Liver (tissue), 9 donors: ENCODE data around the gene CHAT. TPM values are rescaled to one million over a fixed set of nuclear protein-coding genes. Genes with fewer than 3 reads are reported as not detected.

ENCODE experiments used
- DNase-seq: peaks from one replicate; pipeline ENCODE4 v3.0.0-alpha.2; 2017; ENCODE audit warnings: low spot score
- H3K27ac ChIP-seq, 2 donors: one replicate each; pipeline ENCODE4 v1.7.0; 2013; ENCODE audit warnings: inconsistent platforms in 2 of 2, low read length in 2 of 2, control low read depth in 1 of 2, low read depth in 1 of 2, mild to moderate bottlenecking in 1 of 2
- H3K27me3 ChIP-seq, 4 donors: one replicate each; pipeline versions ENCODE4 v1.6.1 to v1.7.0; 2013; ENCODE audit warnings: low read length in 3 of 4, inconsistent platforms in 1 of 4, mild to moderate bottlenecking in 1 of 4, moderate library complexity in 1 of 4; ENCODE audit not compliant: control insufficient read depth in 4 of 4, insufficient read depth in 4 of 4
- H3K36me3 ChIP-seq, 4 donors: one replicate each; pipeline versions ENCODE4 v1.6.1 to v1.7.0; 2013; ENCODE audit warnings: low read length in 3 of 4, mild to moderate bottlenecking in 3 of 4, low read depth in 1 of 4, moderate library complexity in 1 of 4; ENCODE audit not compliant: control insufficient read depth in 4 of 4, insufficient read depth in 3 of 4
- H3K4me1 ChIP-seq, 4 donors: one replicate each; pipeline versions ENCODE4 v1.6.1 to v1.7.0; 2013; ENCODE audit warnings: low read length in 3 of 4, mild to moderate bottlenecking in 3 of 4, moderate library complexity in 1 of 4; ENCODE audit not compliant: control insufficient read depth in 4 of 4, insufficient read depth in 4 of 4
- H3K4me3 ChIP-seq, 3 donors: one replicate each; pipeline versions ENCODE4 v1.6.1 to v1.7.0; 2013; ENCODE audit warnings: low read length in 3 of 3, control low read depth in 1 of 3, low read depth in 1 of 3, mild to moderate bottlenecking in 1 of 3
- H3K9ac ChIP-seq, 2 donors: one replicate each; pipeline ENCODE4 v1.7.0; 2013; ENCODE audit warnings: low read length in 2 of 2, mild to moderate bottlenecking in 2 of 2, moderate library complexity in 2 of 2, control low read depth in 1 of 2, low read depth in 1 of 2
- H3K9me3 ChIP-seq, 4 donors: one replicate each; pipeline versions ENCODE4 v1.6.1 to v1.7.0; 2013; ENCODE audit warnings: low read length in 3 of 4; ENCODE audit not compliant: control insufficient read depth in 4 of 4
- ATF3 ChIP-seq: IDR thresholded peaks from 2 replicates; pipeline ENCODE4 v1.6.1; 2016; ENCODE audit warnings: antibody characterized with exemption
- CTCF ChIP-seq: fragments of 150-350 bp; IDR thresholded peaks from 2 replicates; pipeline ENCODE4 v1.5.1; 2017; ENCODE audit warnings: improper control_type of control experiment, low read depth, low read length; ENCODE audit not compliant: missing input control
- EGR1 ChIP-seq, 2 donors: IDR thresholded peaks; 2 replicates each; pipeline ENCODE4 v1.6.1; 2016 to 2018; ENCODE audit warnings: antibody characterized with exemption in 2 of 2, low read depth in 2 of 2
- FOXA1 ChIP-seq: IDR thresholded peaks from 2 replicates; pipeline ENCODE4 v1.6.1; 2016; ENCODE audit warnings: antibody characterized with exemption
- FOXA2 ChIP-seq: IDR thresholded peaks from 2 replicates; pipeline ENCODE4 v1.6.1; 2016; ENCODE audit warnings: antibody characterized with exemption
- GABPA ChIP-seq, 2 donors: IDR thresholded peaks in 1 of 2; conservative IDR thresholded peaks in 1 of 2; 2 replicates each; pipeline ENCODE4 v1.6.1; 2016; ENCODE audit warnings: antibody characterized with exemption in 2 of 2, mild to moderate bottlenecking in 1 of 2, moderate library complexity in 1 of 2
- HNF4A ChIP-seq, 2 donors: conservative IDR thresholded peaks; 2 replicates each; pipeline ENCODE4 v1.6.1; 2016; ENCODE audit warnings: antibody characterized with exemption in 2 of 2, mild to moderate bottlenecking in 2 of 2
- HNF4G ChIP-seq: IDR thresholded peaks from 2 replicates; pipeline ENCODE4 v1.6.1; 2016; ENCODE audit warnings: antibody characterized with exemption
- JUND ChIP-seq, 2 donors: IDR thresholded peaks; 2 replicates each; pipeline ENCODE4 v1.6.1; 2016; ENCODE audit warnings: antibody characterized with exemption in 2 of 2
- MAX ChIP-seq: IDR thresholded peaks from 2 replicates; pipeline ENCODE4 v1.6.1; 2016; ENCODE audit warnings: antibody characterized with exemption
- NR2F2 ChIP-seq: IDR thresholded peaks from 2 replicates; pipeline ENCODE4 v1.6.1; 2016; ENCODE audit warnings: antibody characterized with exemption
- RAD21 ChIP-seq, 2 donors: IDR thresholded peaks; 2 replicates each; pipeline ENCODE4 v1.6.1; 2016; ENCODE audit warnings: antibody characterized with exemption in 2 of 2, mild to moderate bottlenecking in 2 of 2
- REST ChIP-seq: IDR thresholded peaks from 2 replicates; pipeline ENCODE4 v1.6.1; 2016; ENCODE audit warnings: antibody characterized with exemption, mild to moderate bottlenecking
- RXRA ChIP-seq, 2 donors: IDR thresholded peaks; 2 replicates each; pipeline ENCODE4 v1.6.1; 2017 to 2018; ENCODE audit warnings: antibody characterized with exemption in 2 of 2, mild to moderate bottlenecking in 1 of 2
- SP1 ChIP-seq: IDR thresholded peaks from 2 replicates; pipeline ENCODE4 v1.6.1; 2018; ENCODE audit warnings: antibody characterized with exemption, mild to moderate bottlenecking
- TAF1 ChIP-seq: conservative IDR thresholded peaks from 2 replicates; pipeline ENCODE4 v1.6.1; 2016; ENCODE audit warnings: antibody characterized with exemption, mild to moderate bottlenecking
- ZBTB33 ChIP-seq: IDR thresholded peaks from 2 replicates; pipeline ENCODE4 v1.6.1; 2016; ENCODE audit warnings: antibody characterized with exemption
- WGBS: extraction: QIAGEN DNeasy Blood & Tissue Kit; methylation state at CpG from one replicate; pipeline ENCODE4 v1.1.7; 2013; 5-methylcytosine and 5-hydroxymethylcytosine counted together
- polyA plus RNA-seq, 2 donors: library from polyadenylated mRNA; stranded (reverse) in 1 of 2; unstranded in 1 of 2; fragments of 200-250 nt in 1 of 2; fragments of >200 nt in 1 of 2; fragmentation: Nextera tagmentation in 1 of 2; extraction: Ambion mirVana in 1 of 2; gene quantifications; one replicate each; pipeline versions ENCODE4 v1.2.1 to v1.2.3, GENCODE V29; 2013 to 2015
- total RNA-seq, 2 donors: library from RNA; depleted of rRNA; stranded (reverse); fragments of >200 nt; gene quantifications; one replicate each; pipeline ENCODE4 v1.2.3, GENCODE V29; 2014
- donor health status: healthy.
- donor health status: healthy.
- donor health status: healthy.
- donor health status: healthy.
- donor health status: healthy.

Gene CHAT
- total and polyA plus RNA-seq, 4 donors: not detected

GRCh38 chr10:49594594-49594993, 19.2 kb upstream of the CHAT start:
- Histone ChIP-seq H3K27me3 (no peaks in the 10 kb centered on the region), H3K36me3 (no peaks in the 10 kb centered on the region), H3K9me3 (no peaks in the 10 kb centered on the region), H3K4me1 (peaks cover 0 to 2% (median 0%) of the 10 kb centered on the region in 4 donors), H3K9ac (no peak overlapping the region), H3K4me3 (no peak overlapping the region), H3K27ac (no peak overlapping the region)
- DNase-seq: peak; percentile 56
- WGBS: 1% methylated on average over 6 of the region's 6 CpGs
- TF ChIP-seq CTCF (peak; percentile 88), FOXA2 (no peak), FOXA1 (no peak), REST (peak; percentile 18), SP1 (no peak), RAD21 (IDR thresholded peaks at IDR 0.05) (peak; percentile 93 to 96), TAF1 (no peak), NR2F2 (no peak)

- no peak overlapping the region for H3K27ac ChIP-seq
- no peak overlapping the region for H3K4me3 ChIP-seq
- no peaks in the 10 kb centered on the region for H3K27me3 ChIP-seq
- WGBS: 57% methylated on average over 10 of the region's 10 CpGs
- no peak overlapping the region for H3K9ac ChIP-seq
- H3K4me1 ChIP-seq: peaks cover 0 to 2% (median 0%) of the 10 kb centered on the region in 4 donors
- DNase-seq: peak; percentile 14
- H3K9me3 ChIP-seq: no peaks in the 10 kb centered on the region
- H3K36me3 ChIP-seq: no peaks in the 10 kb centered on the region
- TF ChIP-seq CTCF (no peak), NR2F2 (no peak), EGR1 (IDR thresholded peaks at IDR 0.05; ENCODE audit: low read depth in 2 of 2) (no peak), FOXA2 (no peak), MAX (no peak), HNF4A (conservative IDR thresholded peaks at IDR 0.05) (no peak), TAF1 (no peak), HNF4G (no peak), ATF3 (no peak), RXRA (IDR thresholded peaks at IDR 0.05) (no peak), REST (no peak), SP1 (no peak), RAD21 (IDR thresholded peaks at IDR 0.05) (no peak), ZBTB33 (no peak), JUND (IDR thresholded peaks at IDR 0.05) (no peak), GABPA (IDR thresholded peaks at IDR 0.05 in 1 of 2, conservative IDR thresholded peaks at IDR 0.05 in 1 of 2) (no peak), FOXA1 (no peak)
These were observed 18.7 kb upstream of the CHAT start for GRCh38 chr10:49595003-49595712.
